Measurements from ENCODE around the gene DAAM2. TPM values are rescaled to one million over a fixed set of nuclear protein-coding genes. Genes with fewer than 3 reads are reported as not detected.

Gene DAAM2
- total RNA-seq, 6 experiments from 2014 or later: 2.2 to 9.0 (median 8.0) TPM

GRCh38 chr6:39952167-39952566 lies 160.0 kb downstream of the DAAM2 start:
- DNase-seq: no peak
- H3K27me3 Mint-ChIP-seq (ENCODE audit: insufficient read depth): no peaks in the 10 kb centered on the region; the same call in none of the 2 replicates
- TF ChIP-seq CTCF (IDR thresholded peaks at IDR 0.05): no peak
- H3K27ac Mint-ChIP-seq: no peak overlapping the region
- H3K9me3 Mint-ChIP-seq: no peaks in the 10 kb centered on the region
- no peak overlapping the region for H3K4me3 Mint-ChIP-seq
- no peaks in the 10 kb centered on the region for H3K36me3 Mint-ChIP-seq (ENCODE audit: low read depth)
- no peaks in the 10 kb centered on the region for H3K4me1 Mint-ChIP-seq (ENCODE audit: low read depth)

- Mint-ChIP-seq H3K27ac (no peak overlapping the region), H3K27me3 (ENCODE audit: insufficient read depth) (no peaks in the 10 kb centered on the region; the same call in 1 of the 2 replicates), H3K4me1 (ENCODE audit: low read depth) (no peaks in the 10 kb centered on the region), H3K36me3 (ENCODE audit: low read depth) (no peaks in the 10 kb centered on the region), H3K4me3 (no peak overlapping the region), H3K9me3 (no peaks in the 10 kb centered on the region)
- no peak for TF ChIP-seq CTCF (IDR thresholded peaks at IDR 0.05)
- no peak for DNase-seq
Measured at GRCh38 chr6:39953076-39953618, 161.0 kb downstream of the DAAM2 start.

Other genes with a start within 250 kb of the DAAM2 start
- gene KIF6, start 67.0 kb upstream of the DAAM2 start, total RNA-seq (2021; fragmentation: NEBNext Ultra II Directional; extraction: Animal tissue kit (Norgen Biotek cat#: 25700)): not detected
- 10 to 100 TPM in 2 of 6 experiments, 1 to 10 TPM in 4; 7.9 to 11.1 (median 9.2) TPM for gene MOCS1, start 142.1 kb downstream of the DAAM2 start, total RNA-seq (2021; fragmentation: NEBNext Ultra II Directional; extraction: Animal tissue kit (Norgen Biotek cat#: 25700))